Upper lobe of left lung (tissue), 4 donors: ENCODE data around the gene ERICH3.

ENCODE experiments used
- CTCF ChIP-seq, 6 experiments: fragments of 450-650 bp in 4 of 6; fragments of 200-600 bp in 2 of 6; sonication (generic) in 2 of 6; IDR thresholded peaks; one replicate each; pipeline ENCODE4 v1.5.1; 2016 to 2019; ENCODE audit warnings: antibody characterized with exemption in 6 of 6
- EP300 ChIP-seq, 4 donors: sonication (generic); formaldehyde crosslinking; IDR thresholded peaks; one replicate each; pipeline ENCODE4 v1.5.1; 2017; ENCODE audit warnings: antibody characterized with exemption in 4 of 4, control low read depth in 2 of 4
- POLR2A ChIP-seq, 4 donors: fragments of 450-650 bp; IDR thresholded peaks; one replicate each; pipeline ENCODE4 v1.5.1; 2016 to 2017; ENCODE audit warnings: antibody characterized with exemption in 4 of 4, mild to moderate bottlenecking in 2 of 4
- POLR2AphosphoS5 ChIP-seq, 2 donors: sonication (generic); formaldehyde crosslinking; IDR thresholded peaks; one replicate each; pipeline ENCODE4 v1.5.1; 2017; ENCODE audit warnings: antibody characterized with exemption in 2 of 2

- no peak for TF ChIP-seq EP300 (IDR thresholded peaks at IDR 0.05)
- TF ChIP-seq POLR2A (IDR thresholded peaks at IDR 0.05), result no peak
- TF ChIP-seq CTCF (IDR thresholded peaks at IDR 0.05), result no peak
- no peak for TF ChIP-seq POLR2AphosphoS5 (IDR thresholded peaks at IDR 0.05)
Measured at GRCh38 chr1:74578101-74578500, 95.5 kb downstream of the ERICH3 start.
